ENCODE measurements around the gene NCKAP5.

Gene NCKAP5

DNA sequence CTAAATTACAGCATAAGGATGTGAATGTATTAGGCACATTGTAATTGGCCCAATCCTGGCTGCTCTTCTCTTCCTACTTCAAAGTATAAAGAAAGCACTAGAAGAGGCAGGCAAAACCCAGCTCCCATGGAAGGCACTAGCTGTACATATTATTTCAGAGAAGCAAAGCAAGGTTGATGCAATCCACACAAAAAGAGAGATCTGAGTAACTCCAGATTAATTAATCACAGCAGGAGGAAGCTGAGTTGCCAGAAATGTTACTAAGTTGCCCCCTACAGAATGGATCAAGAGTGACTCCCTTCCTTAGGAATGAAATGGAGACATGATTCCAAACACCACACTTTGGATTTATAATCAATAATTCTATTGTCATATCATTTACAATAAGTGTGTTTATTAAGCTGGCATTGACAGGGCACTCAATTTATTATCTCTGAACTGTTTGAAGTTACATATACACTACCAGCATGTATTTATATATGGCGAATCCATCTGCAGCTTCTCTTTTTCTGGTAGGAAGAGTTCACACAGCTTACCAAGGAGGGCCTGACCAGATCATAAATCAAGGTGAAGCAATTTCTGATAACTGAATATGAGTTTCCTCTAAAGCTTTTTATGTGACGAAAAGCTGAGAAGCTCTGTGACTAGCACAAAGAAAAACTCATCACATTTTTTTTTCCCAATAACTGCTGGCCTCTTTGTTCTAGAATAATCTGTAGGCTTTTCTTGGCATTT lies 505.2 kb downstream of the NCKAP5 start:
- no peak for DNase-seq

DNA sequence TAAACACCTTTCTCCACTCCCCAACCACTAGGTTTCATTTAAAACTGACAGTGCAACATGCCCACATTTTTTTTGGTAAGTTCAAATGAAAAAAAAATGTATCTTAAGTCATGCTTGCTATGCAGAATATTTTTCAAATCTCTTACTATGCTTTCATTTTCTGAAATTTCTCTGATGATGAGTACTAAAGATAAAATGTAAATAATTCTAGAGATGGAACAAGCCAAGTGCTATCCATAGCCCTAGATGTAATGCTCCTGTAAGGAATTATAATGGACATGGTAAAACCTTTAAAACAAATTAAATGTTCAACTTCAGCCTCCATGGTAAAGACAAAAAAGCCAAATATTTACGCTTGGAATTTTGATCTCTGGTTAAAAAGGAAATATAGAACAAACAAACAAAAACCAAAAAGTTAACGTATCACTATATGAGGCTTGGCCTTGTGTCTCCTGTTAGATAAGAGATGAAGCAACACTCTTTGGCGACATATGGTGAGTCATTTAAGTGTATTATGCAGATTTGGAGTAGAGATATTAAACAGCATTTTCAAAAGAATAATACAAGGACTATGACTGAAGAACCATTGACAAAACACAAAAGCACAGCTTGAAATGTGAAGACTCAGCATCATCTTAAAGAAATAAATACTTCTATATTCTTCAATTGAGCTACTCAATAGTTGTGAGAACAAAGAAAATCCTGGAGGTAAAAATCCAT lies 506.2 kb downstream of the NCKAP5 start:
- no peak for DNase-seq

DNA sequence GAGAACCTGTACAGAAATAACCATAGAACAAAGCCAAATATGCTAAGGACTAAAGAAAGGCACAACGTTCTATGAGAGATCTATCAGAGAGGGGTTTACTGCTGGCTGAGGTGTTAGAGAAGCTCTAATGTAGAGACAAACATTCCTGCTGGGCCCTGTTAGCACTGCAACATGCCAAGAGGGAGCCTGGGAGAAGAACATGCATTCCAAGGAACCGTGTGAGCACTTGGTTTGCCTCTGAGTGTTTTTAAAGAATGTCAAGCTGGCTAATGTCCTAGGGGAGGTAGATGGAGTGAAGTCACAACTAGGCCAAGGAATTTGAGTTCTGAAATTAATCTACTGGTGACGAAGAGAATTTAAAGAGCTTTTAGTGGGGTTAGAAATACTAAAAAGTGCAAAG lies 514.0 kb downstream of the NCKAP5 start:
- no peak for DNase-seq

DNA sequence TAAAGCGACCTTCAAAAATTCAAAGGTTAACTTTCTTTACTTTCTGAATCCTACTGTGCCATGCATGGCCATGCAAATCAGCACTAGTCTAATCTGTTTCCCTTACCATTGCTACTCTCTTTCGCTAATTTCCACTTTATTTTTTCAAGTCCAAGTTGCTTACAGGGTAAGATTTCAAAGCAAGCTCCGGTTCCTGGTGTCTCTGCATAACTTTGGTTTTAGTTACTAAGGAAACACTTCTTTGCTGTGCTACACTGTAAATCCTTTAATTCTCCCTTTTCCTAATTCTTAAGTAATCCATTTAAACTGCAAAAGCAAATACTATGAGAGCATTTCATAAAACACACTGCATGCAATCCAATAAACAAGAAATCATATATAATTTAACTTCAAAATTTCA lies 514.7 kb downstream of the NCKAP5 start:
- DNase-seq: no peak

DNA sequence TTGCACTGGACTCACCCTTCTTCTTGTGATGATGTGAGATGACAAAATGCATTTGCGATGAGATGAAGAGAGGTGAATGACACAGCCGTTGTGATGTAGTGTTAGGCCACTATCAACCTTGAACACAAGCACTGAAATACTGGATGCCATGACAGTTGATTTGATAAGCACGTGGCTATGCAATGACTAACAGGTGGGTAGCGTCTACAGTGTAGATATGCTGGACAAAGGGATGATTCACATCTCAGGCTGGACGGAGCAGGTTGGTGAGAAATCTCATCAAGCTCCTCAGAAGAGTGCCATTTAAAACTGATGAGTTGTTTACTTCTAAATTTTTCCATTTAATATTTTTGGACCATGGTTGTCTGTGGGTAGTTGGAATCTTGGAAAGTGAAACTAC lies 522.5 kb downstream of the NCKAP5 start:
- no peak for DNase-seq

DNA sequence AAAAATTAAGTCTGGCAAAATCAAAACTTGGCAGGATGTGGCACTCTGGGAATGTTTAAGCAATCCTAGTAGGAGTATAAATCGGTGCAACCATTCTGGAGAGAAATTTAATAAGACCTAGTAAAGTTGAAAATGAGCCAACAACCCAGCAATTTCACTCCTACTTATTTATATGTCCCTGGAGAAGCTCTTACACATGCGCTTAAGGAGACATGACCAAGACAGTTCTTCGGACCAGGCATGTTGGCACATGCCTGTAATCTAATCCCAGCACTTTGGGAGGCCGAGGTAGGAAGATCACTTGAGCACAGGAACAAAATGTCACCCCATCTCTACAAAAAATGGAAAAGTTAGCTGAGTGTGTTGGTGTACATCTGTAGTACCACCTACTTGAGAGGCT lies 523.7 kb downstream of the NCKAP5 start:
- DNase-seq: no peak

DNA sequence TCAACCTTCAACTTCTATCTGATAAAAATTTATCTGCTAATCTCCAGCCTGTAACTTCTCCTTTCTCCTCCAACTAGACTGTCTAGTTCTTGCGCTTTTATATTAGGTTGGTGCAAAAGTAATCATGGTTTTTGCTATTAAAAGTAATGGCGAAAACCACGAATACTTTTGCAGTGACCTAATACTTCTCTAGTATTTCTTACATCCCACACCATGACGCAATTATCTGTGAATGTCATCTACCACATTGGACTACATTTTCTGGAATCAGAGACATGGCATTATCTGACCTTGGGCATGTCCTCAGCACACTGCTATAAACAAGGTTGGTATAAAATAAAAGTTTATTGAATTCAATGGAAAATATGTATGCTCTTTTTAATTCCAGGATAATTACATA lies 528.1 kb downstream of the NCKAP5 start:
- no peak for DNase-seq

DNA sequence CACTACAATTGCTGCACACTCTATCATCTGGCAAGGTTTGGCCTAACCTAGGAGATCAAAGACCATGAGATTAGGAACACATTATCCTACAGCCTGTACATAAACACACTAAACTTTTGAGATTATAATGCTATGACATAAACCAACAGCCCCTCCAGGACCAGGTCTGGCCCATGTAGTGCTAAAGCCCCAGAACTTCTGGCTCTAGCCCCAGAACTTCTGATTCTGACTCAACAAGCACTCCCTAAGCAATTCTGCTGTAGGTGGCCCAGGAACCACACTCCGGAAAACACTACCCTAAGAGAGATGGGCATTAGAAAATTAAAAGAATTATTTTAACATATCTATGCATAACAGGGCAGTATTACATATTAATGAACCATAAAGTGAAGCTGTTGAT lies 528.7 kb downstream of the NCKAP5 start:
- DNase-seq: no peak

DNA sequence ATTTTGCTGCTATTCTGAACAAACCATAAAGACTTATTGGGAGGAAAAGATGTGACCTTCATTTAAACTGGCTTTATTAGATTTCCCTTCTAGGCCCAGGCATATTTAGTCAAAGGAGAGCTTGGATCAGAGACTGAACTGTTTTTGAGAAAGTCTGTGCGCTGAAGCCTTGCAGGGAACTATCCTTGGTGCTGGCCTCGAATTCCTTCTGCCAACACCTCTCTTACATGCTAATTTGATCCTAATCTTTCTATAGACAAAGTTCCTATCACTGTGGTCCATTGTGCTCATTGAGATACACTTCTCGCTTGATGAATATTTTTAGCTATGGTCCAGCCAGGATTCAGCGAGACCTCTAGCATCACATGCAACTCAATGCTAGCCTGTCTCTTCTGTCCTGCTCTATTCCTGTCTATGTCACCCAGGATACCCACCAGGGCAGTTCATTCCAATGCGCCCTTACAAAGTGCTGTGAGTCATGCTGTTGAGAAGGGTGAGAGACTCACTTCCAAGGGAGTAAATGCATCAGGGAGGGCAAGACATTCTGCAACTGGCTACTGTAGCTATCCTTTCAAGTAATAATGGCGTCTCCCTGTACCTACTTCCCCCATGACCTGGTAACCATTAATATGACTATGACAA lies 541.6 kb downstream of the NCKAP5 start:
- no peak for DNase-seq

DNA sequence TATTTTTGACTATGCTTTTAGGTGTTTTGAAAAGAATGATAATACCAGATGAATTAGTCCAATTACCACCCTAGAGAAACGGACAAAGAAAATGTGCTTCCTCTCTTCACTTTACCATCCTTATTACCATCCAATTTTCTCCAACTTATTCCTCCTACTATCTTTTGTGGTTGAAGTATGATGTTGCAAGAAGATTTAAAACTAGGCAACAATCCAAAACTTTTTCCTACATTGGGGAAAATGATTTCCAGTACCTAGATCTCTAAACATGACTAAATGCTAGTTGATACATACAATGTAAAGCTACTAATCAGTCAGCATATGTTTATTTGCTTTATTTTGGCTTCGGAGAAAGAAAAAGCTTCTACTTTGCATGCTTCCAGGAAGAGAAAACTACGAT lies 543.3 kb downstream of the NCKAP5 start:
- no peak for DNase-seq

DNA sequence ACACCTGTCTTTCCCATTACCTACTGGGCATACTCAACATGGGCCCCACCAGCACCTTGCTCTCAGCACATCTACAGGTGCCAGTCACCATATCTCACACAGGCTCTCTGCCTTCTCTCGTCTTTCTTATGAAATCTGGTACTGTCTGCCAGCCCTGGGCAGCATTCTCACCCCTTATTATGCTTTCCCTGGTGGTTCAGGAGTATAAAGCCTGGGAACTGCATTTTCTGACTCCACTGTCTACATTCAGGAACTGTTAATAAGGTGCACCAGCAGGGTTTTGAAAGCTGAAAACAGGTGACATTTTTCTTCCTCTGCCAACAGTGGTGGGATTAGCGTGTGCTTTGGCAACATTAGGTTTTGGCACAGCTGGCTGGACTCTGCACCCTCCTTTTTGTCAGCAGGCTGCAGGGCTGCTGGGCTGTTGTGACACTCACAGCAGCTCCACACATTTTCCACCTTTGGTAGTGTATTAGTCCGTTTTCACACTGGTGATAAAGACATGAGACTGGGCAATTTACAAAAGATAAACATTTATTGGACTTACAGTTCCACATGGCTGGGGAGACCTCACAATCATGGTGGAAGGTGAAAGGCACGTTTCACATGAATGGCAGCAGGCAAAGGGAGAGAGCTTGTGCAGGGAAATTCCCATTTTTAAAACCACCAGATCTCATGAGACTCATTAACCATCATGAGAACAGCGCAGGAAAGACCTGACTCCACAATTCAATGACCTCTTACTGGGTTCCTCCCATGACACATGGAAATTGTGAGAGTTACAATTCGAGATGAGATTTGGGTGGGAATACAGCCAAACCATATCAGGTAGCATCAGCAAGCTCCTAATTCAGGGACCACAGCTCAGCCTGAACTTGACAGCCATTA lies 555.2 kb downstream of the NCKAP5 start:
- no peak for DNase-seq

DNA sequence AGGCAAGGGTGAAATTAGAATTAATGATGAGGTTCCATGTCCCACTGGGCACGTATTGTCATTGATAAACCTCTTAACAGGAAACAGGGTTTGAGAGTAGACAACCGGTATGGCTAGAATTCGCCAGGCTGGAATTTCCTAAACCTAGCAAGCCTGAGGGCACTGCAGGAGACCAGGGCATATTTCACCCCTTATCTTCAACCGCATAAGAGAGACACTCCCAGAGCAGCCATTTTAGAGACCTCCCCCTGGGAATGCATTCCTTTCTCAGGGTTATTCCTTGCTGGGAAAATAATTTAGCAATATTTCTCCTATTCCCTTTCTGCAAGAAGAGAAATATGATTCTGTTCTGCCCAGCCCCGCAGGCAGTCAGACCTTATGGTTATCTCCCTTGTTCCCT lies 563.6 kb downstream of the NCKAP5 start:
- no peak for DNase-seq

DNA sequence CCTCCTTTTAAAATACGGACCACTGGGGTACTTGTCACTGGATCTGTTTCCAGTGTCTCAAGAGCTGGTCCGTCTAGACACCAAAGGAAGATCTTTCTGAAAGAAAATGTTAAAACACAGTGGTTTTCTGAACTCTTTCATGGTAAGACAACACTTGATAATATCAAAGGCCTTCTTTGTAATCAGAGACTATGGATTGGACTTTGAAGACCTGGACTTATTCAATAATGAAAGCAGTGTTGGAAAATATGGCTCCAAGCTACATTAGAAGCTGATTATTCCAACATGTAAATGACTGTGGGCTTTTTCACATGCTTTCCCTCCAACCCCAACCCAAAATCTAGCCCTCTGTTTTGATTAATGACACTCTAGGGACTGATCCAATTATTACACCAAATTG lies 568.8 kb downstream of the NCKAP5 start:
- DNase-seq: no peak

DNA sequence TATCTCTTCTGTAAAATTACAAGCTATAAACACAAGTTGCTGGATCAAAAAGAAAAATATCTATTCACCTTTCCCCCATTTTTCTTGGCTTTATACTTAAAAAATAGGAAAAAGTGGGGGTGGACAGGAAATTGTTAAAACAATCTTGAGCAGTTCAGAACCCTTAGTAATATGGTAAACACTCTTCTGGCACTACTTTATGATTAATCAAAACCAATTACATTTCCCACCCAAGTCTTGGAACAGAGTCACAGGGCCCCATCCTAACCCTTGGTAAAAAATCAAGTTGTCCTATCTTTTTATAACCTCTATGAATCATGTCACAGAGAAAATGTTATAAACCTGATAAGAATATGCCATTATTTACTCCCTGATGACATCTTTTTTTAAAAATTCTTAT lies 570.0 kb downstream of the NCKAP5 start:
- no peak for DNase-seq

DNA sequence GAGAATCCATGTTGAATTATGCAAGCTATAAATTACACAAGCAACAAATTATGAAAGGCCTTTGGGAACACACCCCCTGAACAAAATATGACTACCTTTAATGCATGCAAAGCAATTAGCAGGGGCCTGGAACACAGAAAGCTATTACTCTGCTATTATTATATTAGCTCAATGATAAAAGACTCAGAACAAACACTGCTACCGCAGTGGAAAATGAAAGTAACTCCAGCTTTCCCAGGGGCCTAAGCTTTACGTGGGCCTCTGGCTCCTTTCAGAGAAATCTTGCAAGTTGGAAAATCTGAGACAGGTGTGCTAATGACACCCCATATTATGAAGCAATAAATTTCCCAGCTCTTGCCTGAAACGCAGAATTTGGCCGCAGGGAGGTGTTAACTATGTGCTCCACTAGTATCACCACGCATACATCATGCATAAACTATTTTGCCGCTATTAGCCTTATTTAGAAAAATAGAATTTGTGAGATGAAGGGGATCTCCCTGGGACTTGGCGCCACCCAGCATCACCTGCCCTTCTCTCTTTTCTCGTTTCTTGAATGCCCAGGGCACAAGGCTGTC lies 576.7 kb downstream of the NCKAP5 start:
- no peak for DNase-seq

DNA sequence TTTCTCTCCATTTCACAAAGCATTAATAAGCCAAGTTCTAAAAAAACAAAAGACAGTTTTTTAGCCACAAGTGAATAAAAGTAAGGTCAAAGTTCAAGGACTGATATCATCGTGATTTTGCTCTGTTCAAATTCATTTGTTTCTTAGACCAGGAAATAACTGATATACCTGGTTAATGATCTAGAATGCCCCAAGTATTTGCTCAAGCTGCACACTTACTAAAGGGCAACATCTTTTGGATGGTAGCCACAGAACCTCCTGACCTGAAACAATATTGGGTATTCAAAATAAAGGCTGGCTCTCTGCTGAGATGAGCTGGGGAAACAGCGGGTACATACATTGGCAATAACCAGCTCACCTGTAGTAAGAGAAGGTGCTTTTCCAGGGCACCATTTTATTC lies 583.5 kb downstream of the NCKAP5 start:
- DNase-seq: no peak

DNA sequence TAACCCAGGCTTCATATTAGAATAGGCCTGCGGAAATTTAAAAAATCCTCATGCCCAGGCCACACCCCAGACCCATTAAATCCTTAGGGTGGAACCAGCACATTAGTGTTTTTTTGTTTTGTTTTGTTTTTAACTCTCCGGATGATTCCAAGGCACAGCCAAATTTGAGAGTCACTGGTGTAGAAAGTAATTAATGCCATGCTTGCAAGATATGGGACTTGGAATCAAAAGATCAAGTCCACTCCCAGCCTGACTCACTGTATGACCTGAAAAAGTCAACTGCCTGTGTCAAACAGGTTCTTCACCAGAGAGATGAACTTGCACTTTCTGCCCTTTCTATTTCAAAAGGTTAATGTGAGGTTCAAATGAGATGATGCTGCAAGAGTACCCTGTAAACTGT lies 588.0 kb downstream of the NCKAP5 start:
- DNase-seq: no peak

DNA sequence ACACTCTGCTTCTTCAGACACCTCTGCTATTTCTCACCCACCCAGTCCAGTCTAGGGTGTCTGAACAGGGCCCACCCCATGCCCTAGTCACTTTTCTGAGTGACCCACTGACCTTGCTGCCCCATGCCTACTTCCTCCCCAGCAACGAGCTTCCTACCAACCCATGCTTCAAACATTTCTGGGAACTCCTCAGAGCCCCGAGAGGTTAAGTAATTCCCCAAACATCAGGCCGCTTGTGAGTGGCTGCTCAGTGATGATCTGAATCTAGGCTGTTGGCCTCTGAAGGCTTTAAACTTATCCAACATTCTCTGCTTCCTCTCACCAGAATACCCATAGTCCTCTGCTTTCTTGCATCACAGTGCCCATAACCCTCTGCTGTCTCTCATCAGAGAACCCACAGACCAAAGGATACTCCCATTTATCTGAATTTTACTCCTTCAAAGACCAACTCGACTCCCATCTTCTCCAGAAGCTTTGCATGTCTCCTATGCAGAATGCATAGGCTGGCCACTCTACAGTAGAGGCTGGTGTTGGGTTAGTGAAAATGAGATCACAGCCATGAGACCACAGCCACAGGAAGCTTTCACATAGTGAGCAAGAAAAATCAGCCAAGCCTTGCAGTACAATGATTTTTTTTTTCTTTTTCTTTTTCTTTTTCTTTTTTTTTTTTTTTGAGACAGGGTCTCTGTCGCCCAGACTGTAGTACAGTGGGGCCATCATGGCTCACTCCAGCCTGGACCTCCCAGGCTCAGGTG lies 588.7 kb downstream of the NCKAP5 start:
- DNase-seq: no peak

DNA sequence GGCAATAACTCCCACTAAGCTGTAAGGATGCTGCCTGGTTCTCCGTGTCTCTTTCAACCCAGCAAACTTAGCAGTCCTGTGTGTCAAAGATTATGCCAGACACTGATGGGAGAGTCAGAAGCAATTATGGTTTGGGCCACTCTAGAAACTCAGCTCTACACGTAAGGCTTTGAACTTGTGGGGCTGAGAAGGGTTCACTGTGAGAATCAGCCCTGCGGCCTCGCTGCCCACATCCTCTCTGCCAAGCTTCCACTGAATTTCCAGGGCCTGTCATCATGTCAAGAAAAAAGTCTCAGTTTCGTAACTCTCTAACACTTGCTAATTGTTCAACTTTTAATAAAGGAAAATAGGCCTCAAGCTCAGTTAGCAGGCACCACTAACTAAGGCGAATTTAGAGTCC lies 589.4 kb downstream of the NCKAP5 start:
- no peak for DNase-seq

DNA sequence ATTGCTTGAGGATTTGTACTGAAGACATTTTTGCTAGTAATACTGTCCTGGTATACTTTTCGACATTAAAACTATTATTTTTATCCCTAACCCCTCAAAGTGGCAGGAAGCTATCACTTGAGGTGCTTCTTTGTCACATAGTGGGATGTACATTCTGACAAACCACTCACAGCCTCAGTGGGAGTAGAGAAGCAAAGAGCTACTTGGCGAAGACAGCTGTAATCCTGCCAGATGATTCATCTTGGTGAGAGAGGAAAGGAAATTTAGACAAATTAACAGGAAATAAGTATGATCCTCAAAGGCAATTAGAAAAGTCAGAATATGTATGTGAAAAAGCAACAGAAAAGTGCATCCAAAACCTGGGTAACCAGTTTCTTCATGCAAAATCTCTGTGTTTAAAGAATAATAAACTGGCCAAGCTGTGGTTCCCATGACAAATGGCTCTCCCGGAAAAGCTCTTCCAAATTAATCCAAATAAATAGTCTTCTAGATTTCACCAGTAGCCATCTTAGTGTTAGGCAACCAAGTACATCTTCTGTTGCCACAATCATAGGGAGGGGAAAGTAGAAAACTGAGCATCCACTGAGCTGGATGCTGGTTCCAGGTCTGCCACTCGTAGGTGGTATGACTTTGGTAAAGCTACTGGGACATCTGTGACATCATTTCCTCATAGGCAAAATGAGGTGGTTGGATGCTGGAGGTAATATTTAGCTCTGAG lies 590.3 kb downstream of the NCKAP5 start:
- no peak for DNase-seq

All from activated CD4-positive, alpha-beta T cell treated with anti-CD3 and anti-CD28 coated beads, Interleukin-2, amount 50 U/mL, for 4 hours (primary cell).